Glomerular visceral epithelial cell (primary cell): ENCODE data around the gene CEP85L.
A peak's percentile ranks its signal among the peaks of the same experiment; 100 is the strongest.

ENCODE experiments used
- DNase-seq: peaks from one replicate; pipeline ENCODE4 v3.0.0-alpha.2; 2016; ENCODE audit errors: extremely low spot score

Gene CEP85L

GRCh38 chr6:118621799-118622470 is 29.5 kb downstream of the CEP85L start:
- DNase-seq, result no peak

- no peak for DNase-seq
These were observed 31.2 kb downstream of the CEP85L start for GRCh38 chr6:118620202-118620601.

DNA sequence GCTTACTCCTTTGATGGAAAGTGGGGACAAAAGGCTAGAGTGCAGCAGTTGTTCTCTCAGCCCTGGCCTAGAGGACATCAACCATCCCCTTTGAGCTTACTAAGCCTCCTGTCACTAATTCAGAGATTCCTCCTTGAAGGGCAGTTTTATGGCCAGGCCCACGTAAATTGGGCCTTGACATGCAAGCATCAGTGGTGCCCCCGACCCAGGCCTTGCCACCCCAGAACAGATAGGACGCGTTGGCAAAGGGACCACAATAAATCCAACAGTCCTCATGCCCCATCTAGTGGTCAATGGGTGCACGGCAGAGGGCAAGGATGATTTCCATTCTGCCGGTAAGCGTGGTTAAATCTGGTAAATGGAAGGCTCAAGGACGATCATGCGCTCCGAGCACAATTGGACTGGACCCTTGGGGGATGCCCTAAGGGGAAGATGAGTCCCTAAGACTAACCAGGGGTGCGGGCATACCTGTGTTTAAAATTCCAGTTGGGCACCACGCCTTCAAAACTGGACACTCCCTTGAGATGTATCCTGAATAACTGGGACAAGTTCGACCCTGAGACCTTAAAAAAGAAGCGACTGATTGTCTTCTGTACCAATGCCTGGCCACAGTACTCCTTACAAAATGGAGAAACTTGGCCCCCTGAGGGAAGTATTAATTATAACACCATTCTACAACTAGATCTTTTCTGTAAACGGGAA is 32.6 kb downstream of the CEP85L start:
- DNase-seq, result peak; percentile 34

DNA sequence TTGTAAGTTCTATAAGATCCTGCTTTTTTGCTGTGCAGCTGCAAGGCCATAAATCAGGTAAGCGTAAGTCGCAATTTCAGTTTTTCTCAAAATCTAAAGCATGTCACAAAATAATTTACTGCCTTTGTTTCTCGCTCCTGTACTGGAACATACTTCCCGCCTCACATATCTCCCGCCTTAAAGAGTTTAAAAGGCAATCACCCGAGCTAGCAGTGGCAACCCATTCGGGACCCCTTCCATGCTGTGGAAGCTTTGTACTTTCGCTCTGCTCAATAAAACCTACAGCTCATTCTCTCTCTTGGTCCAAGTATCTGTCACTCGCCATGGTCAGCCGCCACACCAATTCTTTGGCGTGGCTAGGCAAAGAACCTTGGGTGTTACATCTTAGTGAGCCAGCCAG is 34.0 kb downstream of the CEP85L start:
- DNase-seq, result no peak

- no peak for DNase-seq
These were observed 40.1 kb downstream of the CEP85L start for GRCh38 chr6:118611334-118611733.

DNA sequence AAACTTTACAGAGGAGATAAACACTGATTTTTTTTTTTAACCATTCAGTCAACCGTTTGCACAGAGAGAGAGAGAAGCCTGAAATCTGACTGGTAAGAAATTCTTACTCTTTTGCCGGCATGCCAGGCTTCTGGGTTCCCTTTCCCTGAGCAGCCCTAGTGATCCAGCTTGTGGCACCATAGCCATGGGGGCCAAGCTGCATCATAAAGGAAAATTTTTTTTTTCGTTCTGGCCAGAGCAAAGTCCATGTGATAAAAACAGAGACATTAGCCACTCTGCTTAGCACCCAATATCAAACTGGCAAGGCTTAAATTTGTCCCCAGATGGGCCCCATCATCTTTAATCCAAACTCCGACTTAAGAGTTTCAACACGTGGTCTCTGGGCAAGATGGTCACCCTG is 44.5 kb downstream of the CEP85L start:
- no peak for DNase-seq

- DNase-seq, result no peak
These were observed 45.1 kb downstream of the CEP85L start for GRCh38 chr6:118606268-118606667.

GRCh38 chr6:118603372-118603771 is 48.0 kb downstream of the CEP85L start:
- DNase-seq, result no peak

DNA sequence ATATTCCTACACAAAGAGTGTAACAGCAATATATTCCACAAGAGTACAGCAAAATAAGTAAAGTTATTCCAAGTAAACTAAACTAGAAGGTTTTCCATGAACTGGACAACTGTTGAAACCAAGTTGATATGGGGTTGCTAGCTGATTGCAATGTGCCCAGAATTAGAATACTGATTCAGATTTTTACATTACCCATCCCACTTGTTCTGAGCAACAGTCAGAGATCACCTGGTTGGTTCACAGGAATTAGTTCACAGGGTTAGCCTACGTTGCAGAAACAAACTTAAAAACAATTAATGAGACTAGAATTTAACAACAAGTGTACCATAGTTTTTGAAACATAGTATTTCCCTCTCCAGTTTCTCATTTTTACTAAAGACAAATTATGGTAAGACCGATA is 49.1 kb downstream of the CEP85L start:
- no peak for DNase-seq

- no peak for DNase-seq
These were observed 53.1 kb downstream of the CEP85L start for GRCh38 chr6:118598324-118598723.

GRCh38 chr6:118597636-118598035 is 53.8 kb downstream of the CEP85L start:
- DNase-seq, result no peak

- DNase-seq, result no peak
These were observed 54.5 kb downstream of the CEP85L start for GRCh38 chr6:118596774-118597320.

GRCh38 chr6:118594877-118595276 is 56.5 kb downstream of the CEP85L start:
- no peak for DNase-seq

GRCh38 chr6:118591897-118592296 is 59.5 kb downstream of the CEP85L start:
- DNase-seq, result no peak

- DNase-seq, result no peak
These were observed 61.6 kb downstream of the CEP85L start for GRCh38 chr6:118589649-118590365.

GRCh38 chr6:118589186-118589585 is 62.2 kb downstream of the CEP85L start:
- no peak for DNase-seq

DNA sequence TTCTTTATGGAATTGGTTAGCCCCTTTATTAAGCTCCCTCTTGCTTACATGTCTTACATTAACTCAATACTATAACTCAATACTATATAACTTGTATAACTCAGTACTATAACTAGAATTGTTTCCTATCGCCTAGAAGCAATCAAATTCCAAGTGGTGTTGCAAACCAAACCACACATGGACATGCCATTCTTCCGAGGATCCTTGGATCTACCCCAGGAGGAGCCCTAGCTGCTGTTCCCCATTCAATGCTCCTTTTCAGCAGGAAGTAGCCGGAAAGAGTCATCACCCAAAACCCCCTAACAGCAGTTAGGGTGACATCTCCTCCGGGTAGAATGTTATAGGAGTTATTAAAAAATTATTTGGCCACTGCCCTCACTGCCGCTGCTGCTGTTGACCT is 62.8 kb downstream of the CEP85L start:
- DNase-seq, result no peak

DNA sequence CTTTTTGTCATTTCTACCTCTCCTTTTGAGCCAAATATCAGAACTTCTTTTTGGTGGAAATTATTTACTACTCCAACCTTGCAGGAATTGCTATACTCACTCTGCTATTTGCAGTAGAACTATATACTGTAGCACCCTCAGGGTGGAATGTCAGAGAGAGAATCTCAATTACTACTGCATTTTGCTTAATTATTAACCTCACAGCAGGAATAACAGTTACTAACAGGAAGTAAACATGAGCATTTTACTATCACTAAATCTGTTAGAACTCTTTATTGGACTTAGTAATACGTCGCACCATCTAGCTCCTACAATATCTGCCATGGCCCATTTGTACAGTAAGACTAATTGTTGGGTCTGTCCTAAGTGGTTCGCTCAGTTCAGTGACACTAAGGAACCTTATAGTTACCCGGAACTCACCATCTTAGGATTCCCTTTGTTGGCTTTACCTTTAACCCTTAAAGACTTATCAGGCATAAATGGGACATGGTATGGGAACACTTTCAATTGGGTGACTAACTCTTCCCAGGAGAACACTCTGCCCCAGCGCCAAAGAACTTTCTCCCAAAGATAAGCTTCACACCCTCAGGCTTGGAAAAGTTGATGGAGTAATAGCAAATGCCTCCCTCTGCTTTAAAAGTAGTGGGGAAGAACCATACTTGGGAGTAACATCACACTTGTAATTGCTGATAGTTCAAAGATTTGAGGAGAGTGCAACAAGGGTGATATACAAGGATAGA is 64.5 kb downstream of the CEP85L start:
- no peak for DNase-seq

DNA sequence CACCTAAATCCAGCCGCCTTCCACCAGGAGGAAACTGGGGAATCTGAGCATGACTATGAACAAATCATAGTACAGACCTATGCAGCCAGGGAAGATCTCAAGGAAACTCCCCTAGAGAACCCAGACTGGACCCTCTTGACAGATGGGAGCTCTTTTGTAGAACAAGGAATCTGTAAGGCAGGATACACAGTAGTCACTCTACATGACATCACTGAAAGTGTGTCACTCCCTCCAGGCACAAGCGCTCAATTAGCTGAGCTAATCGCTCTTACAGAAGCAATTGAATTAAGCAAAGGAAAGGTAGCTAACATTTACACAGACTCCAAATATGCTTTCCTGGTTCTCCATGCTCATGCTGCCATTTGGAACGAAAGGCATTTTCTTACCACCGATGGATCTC is 66.5 kb downstream of the CEP85L start:
- DNase-seq, result no peak

GRCh38 chr6:118581489-118581959 is 69.9 kb downstream of the CEP85L start:
- DNase-seq, result no peak

GRCh38 chr6:118580585-118581419 is 70.6 kb downstream of the CEP85L start:
- peak; percentile 55 for DNase-seq
